Loucy (cell line): ENCODE results near the gene RPTOR.

Experiments
- EZH2phosphoT487 ChIP-seq: fragments of 200-600 bp; IDR thresholded peaks from 2 replicates; pipeline ENCODE4 v1.6.1; 2018; ENCODE audit warnings: antibody characterized with exemption, mild to moderate bottlenecking, moderate library complexity, borderline replicate concordance
- TF ChIP-seq, protein P1 (sequence below): fragments of 200-600 bp; sonication (generic); conservative IDR thresholded peaks from 2 replicates; pipeline ENCODE4 v1.5.1; 2014; ENCODE audit warnings: mild to moderate bottlenecking, antibody characterized with exemption, low read length

DNA sequence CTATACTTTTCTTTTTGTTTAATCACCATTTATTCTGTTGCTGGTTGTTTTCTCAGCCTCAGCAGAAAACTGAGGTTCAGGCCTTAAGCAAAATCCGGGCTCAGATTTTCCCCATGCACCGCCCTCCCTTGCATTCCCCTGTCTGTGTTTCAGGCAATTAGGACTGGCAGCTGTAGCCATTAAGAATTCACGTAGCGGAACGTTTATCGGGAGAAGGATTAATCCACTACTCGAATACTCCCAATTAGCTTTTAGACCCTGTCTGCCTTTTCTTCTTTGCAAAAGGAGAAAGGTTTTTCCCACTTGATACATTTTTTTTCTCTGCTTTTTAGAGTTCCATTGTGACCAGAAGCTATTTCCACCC is 173.1 kb downstream of the RPTOR start:
- TF ChIP-seq, protein P1, sequence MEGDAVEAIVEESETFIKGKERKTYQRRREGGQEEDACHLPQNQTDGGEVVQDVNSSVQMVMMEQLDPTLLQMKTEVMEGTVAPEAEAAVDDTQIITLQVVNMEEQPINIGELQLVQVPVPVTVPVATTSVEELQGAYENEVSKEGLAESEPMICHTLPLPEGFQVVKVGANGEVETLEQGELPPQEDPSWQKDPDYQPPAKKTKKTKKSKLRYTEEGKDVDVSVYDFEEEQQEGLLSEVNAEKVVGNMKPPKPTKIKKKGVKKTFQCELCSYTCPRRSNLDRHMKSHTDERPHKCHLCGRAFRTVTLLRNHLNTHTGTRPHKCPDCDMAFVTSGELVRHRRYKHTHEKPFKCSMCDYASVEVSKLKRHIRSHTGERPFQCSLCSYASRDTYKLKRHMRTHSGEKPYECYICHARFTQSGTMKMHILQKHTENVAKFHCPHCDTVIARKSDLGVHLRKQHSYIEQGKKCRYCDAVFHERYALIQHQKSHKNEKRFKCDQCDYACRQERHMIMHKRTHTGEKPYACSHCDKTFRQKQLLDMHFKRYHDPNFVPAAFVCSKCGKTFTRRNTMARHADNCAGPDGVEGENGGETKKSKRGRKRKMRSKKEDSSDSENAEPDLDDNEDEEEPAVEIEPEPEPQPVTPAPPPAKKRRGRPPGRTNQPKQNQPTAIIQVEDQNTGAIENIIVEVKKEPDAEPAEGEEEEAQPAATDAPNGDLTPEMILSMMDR: no peak
- no peak for TF ChIP-seq EZH2phosphoT487
